T-helper 1 cell (primary cell): ENCODE measurements around the gene SOHLH2.
A peak's percentile ranks its signal among the peaks of the same experiment; 100 is the strongest.

Experiments
- DNase-seq, 5 donors: peaks; one replicate each; pipeline ENCODE4 v3.0.0-alpha.2; 2012 to 2020
- total RNA-seq, 4 donors: gene quantifications; one replicate each; lab custom pipeline; 2026; lab: John Stamatoyannopoulos, UW

Gene SOHLH2
- 0 reads per million in 4 donors for total RNA-seq

- DNase-seq = peak in 1 of 5 donors; percentile 9
Observed at GRCh38 chr13:36214163-36214921, at the start of gene SOHLH2. Gene SOHLH2, minus strand, starts transcription at chr13:36214556. Its CDS starts 30 bp downstream, at chr13:36214526.

- DNase-seq = no peak
Observed at GRCh38 chr13:36261976-36262375, 47.6 kb upstream of the SOHLH2 start.

- DNase-seq = no peak
Observed at GRCh38 chr13:36261011-36261410, 46.7 kb upstream of the SOHLH2 start.

- no peak for DNase-seq
Observed at GRCh38 chr13:36259361-36260137, 45.2 kb upstream of the SOHLH2 start.

- DNase-seq = no peak
Observed at GRCh38 chr13:36258831-36259230, 44.5 kb upstream of the SOHLH2 start.

- no peak for DNase-seq
Observed at GRCh38 chr13:36251526-36251925, 37.2 kb upstream of the SOHLH2 start.

GRCh38 chr13:36251017-36251416, 36.7 kb upstream of the SOHLH2 start:
- DNase-seq = no peak

- no peak for DNase-seq
Observed at GRCh38 chr13:36248700-36249099, 34.3 kb upstream of the SOHLH2 start.

- DNase-seq = no peak
Observed at GRCh38 chr13:36244990-36245389, 30.6 kb upstream of the SOHLH2 start.

- DNase-seq = no peak
Observed at GRCh38 chr13:36244073-36244472, 29.7 kb upstream of the SOHLH2 start.

GRCh38 chr13:36242761-36243160, 28.4 kb upstream of the SOHLH2 start:
- DNase-seq = no peak

GRCh38 chr13:36231236-36231635, 16.9 kb upstream of the SOHLH2 start:
- DNase-seq = no peak

- DNase-seq = no peak
Observed at GRCh38 chr13:36224730-36225129, 10.4 kb upstream of the SOHLH2 start.

GRCh38 chr13:36219883-36220282, 5.5 kb upstream of the SOHLH2 start:
- DNase-seq = no peak

GRCh38 chr13:36217456-36217855, 3.1 kb upstream of the SOHLH2 start:
- no peak for DNase-seq

- DNase-seq = no peak
Observed at GRCh38 chr13:36212789-36213188, 1.6 kb downstream of the SOHLH2 start.

- no peak for DNase-seq
Observed at GRCh38 chr13:36211567-36211966, 2.8 kb downstream of the SOHLH2 start.

GRCh38 chr13:36210738-36211137, 3.6 kb downstream of the SOHLH2 start:
- DNase-seq = no peak

- DNase-seq = no peak
Observed at GRCh38 chr13:36207672-36208071, 6.7 kb downstream of the SOHLH2 start.

GRCh38 chr13:36193151-36193855, 21.1 kb downstream of the SOHLH2 start:
- DNase-seq = no peak

- DNase-seq = no peak
Observed at GRCh38 chr13:36192166-36192565, 22.2 kb downstream of the SOHLH2 start.

GRCh38 chr13:36190771-36191170, 23.6 kb downstream of the SOHLH2 start:
- DNase-seq = no peak

- DNase-seq = no peak
Observed at GRCh38 chr13:36188441-36188840, 25.9 kb downstream of the SOHLH2 start.
